HG03354 (cell line): Measurements from ENCODE around the gene CSMD2.
"Not testable (repeated sequence)": the region's sequence is repeated elsewhere in the genome, so short reads cannot be mapped to it uniquely, and the experiment has no call there.

Experiments
- ATAC-seq: cut with Tn5 transposase; IDR thresholded peaks from one replicate; pipeline ENCODE4 v1.9.1; 2021; ENCODE audit warnings: mild to moderate bottlenecking; ENCODE audit not compliant: unreplicated experiment, poor library complexity, severe bottlenecking

CSMD2 gene

GRCh38 chr1:34164771-34165391 lies at the start of gene CSMD2:
TSS of gene CSMD2 (minus strand) at chr1:34165230. CDS start at chr1:34165097, 133 bp downstream.
- ATAC-seq = no peak

- ATAC-seq = no peak
Measured at GRCh38 chr1:34213956-34214355, 48.9 kb upstream of the CSMD2 start.

- no peak for ATAC-seq
Measured at GRCh38 chr1:34212673-34213072, 47.6 kb upstream of the CSMD2 start.

GRCh38 chr1:34199927-34200326 lies 34.9 kb upstream of the CSMD2 start:
- no peak for ATAC-seq

GRCh38 chr1:34192621-34193020 lies 27.6 kb upstream of the CSMD2 start:
- no peak for ATAC-seq

- ATAC-seq = no peak
Measured at GRCh38 chr1:34190692-34191091, 25.7 kb upstream of the CSMD2 start.

- no peak for ATAC-seq
Measured at GRCh38 chr1:34188985-34189384, 24.0 kb upstream of the CSMD2 start.

- ATAC-seq = no peak
Measured at GRCh38 chr1:34188418-34188817, 23.4 kb upstream of the CSMD2 start.

GRCh38 chr1:34186741-34187494 lies 21.9 kb upstream of the CSMD2 start:
- ATAC-seq = no peak

GRCh38 chr1:34183381-34183780 lies 18.4 kb upstream of the CSMD2 start:
- ATAC-seq = not testable (repeated sequence)

- no peak for ATAC-seq
Measured at GRCh38 chr1:34178072-34178471, 13.0 kb upstream of the CSMD2 start.

GRCh38 chr1:34176830-34177603 lies 12.0 kb upstream of the CSMD2 start, which contains the start of gene C1orf94:
TSS of gene C1orf94 (plus strand) at chr1:34176907. CDS start at chr1:34177790, 883 bp downstream.
- no peak for ATAC-seq

- no peak for ATAC-seq
Measured at GRCh38 chr1:34175744-34176143, 10.7 kb upstream of the CSMD2 start.

GRCh38 chr1:34167389-34167788 lies 2.4 kb upstream of the CSMD2 start:
- ATAC-seq = no peak

- no peak for ATAC-seq
Measured at GRCh38 chr1:34166625-34167361, 1.8 kb upstream of the CSMD2 start.

- no peak for ATAC-seq
Measured at GRCh38 chr1:34166191-34166624, 1.2 kb upstream of the CSMD2 start.

GRCh38 chr1:34165422-34165921 lies 442 bp upstream of the CSMD2 start:
- ATAC-seq = no peak

GRCh38 chr1:34163792-34164731 lies 968 bp downstream of the CSMD2 start:
- no peak for ATAC-seq
